Neuronal stem cell (in vitro differentiated cells): Measurements from ENCODE around the gene EXOSC1.
A peak's percentile ranks its signal among the peaks of the same experiment; 100 is the strongest.

ENCODE experiments used
- DNase-seq: peaks from one replicate; pipeline ENCODE4 v3.0.0-alpha.2; 2013; ENCODE audit warnings: low spot score
- H2AFZ ChIP-seq: one replicate; pipeline ENCODE4 v1.6.1; 2013; ENCODE audit warnings: mild to moderate bottlenecking, low read length, inconsistent platforms
- H2AK5ac ChIP-seq: 2 replicates; pipeline ENCODE4 v1.6.1; 2013; ENCODE audit warnings: low read depth, mild to moderate bottlenecking, inconsistent platforms, low read length, moderate library complexity, mixed read lengths
- H2BK120ac ChIP-seq: 2 replicates; pipeline ENCODE4 v1.6.1; 2013; ENCODE audit warnings: low read depth, mild to moderate bottlenecking, inconsistent platforms, low read length, moderate library complexity, mixed read lengths
- H2BK12ac ChIP-seq: one replicate; pipeline ENCODE4 v1.6.1; 2013; ENCODE audit warnings: low read length, inconsistent platforms
- H2BK15ac ChIP-seq: 2 replicates; pipeline ENCODE4 v1.6.1; 2013; ENCODE audit warnings: mild to moderate bottlenecking, low read length, inconsistent platforms, mixed read lengths
- H2BK5ac ChIP-seq: one replicate; pipeline ENCODE4 v1.6.1; 2013; ENCODE audit warnings: inconsistent platforms, mild to moderate bottlenecking, low read length, moderate library complexity
- H3K14ac ChIP-seq: one replicate; pipeline ENCODE4 v1.6.1; 2013; ENCODE audit warnings: low read length, inconsistent platforms
- H3K18ac ChIP-seq: 2 replicates; pipeline ENCODE4 v1.6.1; 2013; ENCODE audit warnings: low read length, inconsistent platforms
- H3K23ac ChIP-seq: 2 replicates; pipeline ENCODE4 v1.6.1; 2013; ENCODE audit warnings: low read depth, mild to moderate bottlenecking, mixed read lengths, low read length, inconsistent platforms; ENCODE audit not compliant: poor library complexity
- H3K27ac ChIP-seq: replicated peaks from 3 replicates; pipeline ENCODE4 v1.5.1; 2013; ENCODE audit warnings: low read length, inconsistent platforms
- H3K27me3 ChIP-seq, 3 experiments: 2 replicates each; pipeline ENCODE4 v1.6.1; 2013; ENCODE audit warnings: low read length in 3 of 3, mild to moderate bottlenecking in 2 of 3, inconsistent platforms in 1 of 3, low read depth in 1 of 3, mixed read lengths in 1 of 3, moderate library complexity in 1 of 3; ENCODE audit not compliant: control insufficient read depth in 3 of 3, insufficient read depth in 3 of 3
- H3K36me3 ChIP-seq, 2 donors: replicated peaks in 1 of 2; 2 replicates each; pipeline ENCODE4 v1.6.1; 2013; ENCODE audit warnings: low read length in 2 of 2; ENCODE audit not compliant: control insufficient read depth in 2 of 2, insufficient read depth in 2 of 2
- H3K4ac ChIP-seq: 2 replicates; pipeline ENCODE4 v1.6.1; 2013; ENCODE audit warnings: inconsistent platforms, mild to moderate bottlenecking, low read length, moderate library complexity
- H3K4me1 ChIP-seq, 2 donors: 1 replicate in 1 of 2; 2 replicates in 1 of 2; pipeline ENCODE4 v1.6.1; 2013; ENCODE audit warnings: low read length in 2 of 2, low read depth in 1 of 2; ENCODE audit not compliant: control insufficient read depth in 2 of 2, insufficient read depth in 1 of 2
- H3K4me2 ChIP-seq: one replicate; pipeline ENCODE4 v1.6.1; 2013; ENCODE audit warnings: mild to moderate bottlenecking, low read length, inconsistent platforms; ENCODE audit not compliant: insufficient read depth, poor library complexity, severe bottlenecking
- H3K4me3 ChIP-seq, 2 donors: 2 replicates each; pipeline ENCODE4 v1.5.1; 2013; ENCODE audit warnings: low read length in 2 of 2, mild to moderate bottlenecking in 2 of 2, inconsistent platforms in 1 of 2, moderate library complexity in 1 of 2
- H3K79me1 ChIP-seq: one replicate; pipeline ENCODE4 v1.6.1; 2013; ENCODE audit warnings: low read depth, mild to moderate bottlenecking, inconsistent platforms, low read length, moderate library complexity
- H3K9ac ChIP-seq: one replicate; pipeline ENCODE4 v1.6.1; 2013; ENCODE audit warnings: mild to moderate bottlenecking, low read depth, low read length, inconsistent platforms; ENCODE audit not compliant: poor library complexity
- H3K9me3 ChIP-seq, 2 donors: replicated peaks in 1 of 2; 2 replicates each; pipeline versions ENCODE3 to v1.6.1; 2013; ENCODE audit warnings: low read length in 2 of 2, mild to moderate bottlenecking in 2 of 2, inconsistent platforms in 1 of 2, low read depth in 1 of 2, mixed read lengths in 1 of 2, moderate library complexity in 1 of 2; ENCODE audit not compliant: control insufficient read depth in 2 of 2, insufficient read depth in 1 of 2
- H4K8ac ChIP-seq: one replicate; pipeline ENCODE4 v1.6.1; 2013; ENCODE audit warnings: low read depth, mild to moderate bottlenecking, inconsistent platforms, low read length, moderate library complexity
- H4K91ac ChIP-seq: one replicate; pipeline ENCODE4 v1.6.1; 2013; ENCODE audit warnings: low read length, low read depth, mild to moderate bottlenecking, inconsistent platforms; ENCODE audit not compliant: poor library complexity
- WGBS, 2 donors: extraction: QIAGEN DNeasy Blood & Tissue Kit; methylation state at CpG; one replicate each; pipeline ENCODE4 v1.1.7; 2013; ENCODE audit warnings: missing lambda C conversion rate in 2 of 2, mixed read lengths in 1 of 2; ENCODE audit not compliant: insufficient read length in 2 of 2, insufficient replicate concordance in 1 of 2; ENCODE audit errors: extremely low coverage in 2 of 2; 5-methylcytosine and 5-hydroxymethylcytosine counted together

The EXOSC1 gene

GRCh38 chr10:97445357-97445721, 467 bp downstream of the EXOSC1 start:
- H2BK5ac ChIP-seq: no peak overlapping the region
- H4K8ac ChIP-seq: no peak overlapping the region
- H3K4me2 ChIP-seq: peak overlapping the region; percentile 75
- H3K9ac ChIP-seq: peak overlapping the region; percentile 93
- peaks cover 6 to 9% of the 10 kb centered on the region in 2 donors for H3K4me1 ChIP-seq
- no peak overlapping the region for H3K14ac ChIP-seq
- no peak overlapping the region for H2AK5ac ChIP-seq
- H3K9me3 ChIP-seq: no peaks in the 10 kb centered on the region
- H3K79me1 ChIP-seq: peaks cover 7% of the 10 kb centered on the region
- H3K27me3 ChIP-seq: no peaks in the 10 kb centered on the region
- H3K4me3 ChIP-seq: peak overlapping the region; percentile 80 to 95
- WGBS, 2 donors: no CpG with 5 or more reads among the region's 13 CpGs
- peak overlapping the region; percentile 79 for H3K18ac ChIP-seq
- H3K4ac ChIP-seq: no peak overlapping the region
- H2BK120ac ChIP-seq: no peak overlapping the region
- peaks cover 5 to 38% of the 10 kb centered on the region in 2 donors for H3K36me3 ChIP-seq
- peak overlapping the region; percentile 95 for H2AFZ ChIP-seq
- DNase-seq: no peak
- no peak overlapping the region for H2BK12ac ChIP-seq
- no peak overlapping the region for H2BK15ac ChIP-seq
- no peak overlapping the region for H4K91ac ChIP-seq
- peak overlapping the region; percentile 5 for H3K23ac ChIP-seq
- no peak overlapping the region for H3K27ac ChIP-seq

GRCh38 chr10:97444212-97444611, 1.6 kb downstream of the EXOSC1 start:
- Histone ChIP-seq H2AK5ac (no peak overlapping the region), H3K4me2 (no peak overlapping the region), H3K36me3 (peaks cover 5 to 45% of the 10 kb centered on the region in 2 donors), H3K27me3 (no peaks in the 10 kb centered on the region), H3K4me1 (peaks cover 5% of the 10 kb centered on the region in 2 donors), H3K27ac (no peak overlapping the region), H2BK120ac (no peak overlapping the region), H2BK5ac (no peak overlapping the region), H3K23ac (no peak overlapping the region), H3K18ac (no peak overlapping the region), H3K79me1 (peaks cover 7% of the 10 kb centered on the region), H3K14ac (no peak overlapping the region), H4K8ac (no peak overlapping the region), H2BK15ac (no peak overlapping the region), H2BK12ac (no peak overlapping the region), H3K9me3 (no peaks in the 10 kb centered on the region), H3K4me3 (peak overlapping the region in 1 of 2 donors; percentile 80), H3K4ac (no peak overlapping the region), H3K9ac (no peak overlapping the region), H2AFZ (no peak overlapping the region), H4K91ac (no peak overlapping the region)
- no CpG with 5 or more reads among the region's 1 CpG for WGBS, 2 donors
- no peak for DNase-seq

GRCh38 chr10:97442277-97442676, 3.5 kb downstream of the EXOSC1 start:
- H2BK5ac ChIP-seq: no peak overlapping the region
- no peak overlapping the region for H4K91ac ChIP-seq
- H3K4me1 ChIP-seq: peaks cover 3 to 5% of the 10 kb centered on the region in 2 donors
- no peak overlapping the region for H2BK15ac ChIP-seq
- H3K4me3 ChIP-seq: no peak overlapping the region
- DNase-seq: no peak
- H3K4ac ChIP-seq: no peak overlapping the region
- H2AFZ ChIP-seq: no peak overlapping the region
- no peak overlapping the region for H3K23ac ChIP-seq
- peaks cover 7% of the 10 kb centered on the region for H3K79me1 ChIP-seq
- no peak overlapping the region for H4K8ac ChIP-seq
- H2BK120ac ChIP-seq: no peak overlapping the region
- no peaks in the 10 kb centered on the region for H3K27me3 ChIP-seq
- H3K9ac ChIP-seq: no peak overlapping the region
- H3K4me2 ChIP-seq: no peak overlapping the region
- no peak overlapping the region for H2AK5ac ChIP-seq
- no peaks in the 10 kb centered on the region for H3K9me3 ChIP-seq
- WGBS, 2 donors: no CpG with 5 or more reads among the region's 1 CpG
- no peak overlapping the region for H3K18ac ChIP-seq
- H3K14ac ChIP-seq: no peak overlapping the region
- peaks cover 7 to 56% of the 10 kb centered on the region in 2 donors for H3K36me3 ChIP-seq
- no peak overlapping the region for H3K27ac ChIP-seq
- H2BK12ac ChIP-seq: no peak overlapping the region

GRCh38 chr10:97435211-97435610, 10.6 kb downstream of the EXOSC1 start:
- no peak overlapping the region for H3K9ac ChIP-seq
- H2BK5ac ChIP-seq: no peak overlapping the region
- no peak overlapping the region for H2BK12ac ChIP-seq
- H2BK15ac ChIP-seq: no peak overlapping the region
- H3K4me1 ChIP-seq: no peaks in the 10 kb centered on the region
- H2BK120ac ChIP-seq: no peak overlapping the region
- WGBS, 2 donors: 100% methylated on average over 3 of the region's 6 CpGs; no CpG with 5 or more reads in 1 of the 2 donors
- H3K18ac ChIP-seq: no peak overlapping the region
- H3K27ac ChIP-seq: no peak overlapping the region
- H3K4me2 ChIP-seq: no peak overlapping the region
- H3K4ac ChIP-seq: no peak overlapping the region
- no peak overlapping the region for H3K4me3 ChIP-seq
- no peak overlapping the region for H3K23ac ChIP-seq
- H2AFZ ChIP-seq: no peak overlapping the region
- H3K9me3 ChIP-seq: no peaks in the 10 kb centered on the region
- no peaks in the 10 kb centered on the region for H3K79me1 ChIP-seq
- no peak overlapping the region for H2AK5ac ChIP-seq
- no peak overlapping the region for H3K14ac ChIP-seq
- no peak for DNase-seq
- peaks cover 36 to 87% of the 10 kb centered on the region in 2 donors for H3K36me3 ChIP-seq
- no peaks in the 10 kb centered on the region for H3K27me3 ChIP-seq
- H4K8ac ChIP-seq: no peak overlapping the region
- H4K91ac ChIP-seq: no peak overlapping the region
